Activated CD4-positive, alpha-beta memory T cell treated with anti-CD3 and anti-CD28 coated beads for 36 hours (primary cell): ENCODE data around the gene PANX1. TPM values are rescaled to one million over a fixed set of nuclear protein-coding genes. Genes with fewer than 3 reads are reported as not detected.

ENCODE experiments used
- CTCF ChIA-PET: fragments of 350-600 bp; sonication (Branson Sonifier 250); formaldehyde crosslinking; loops from one replicate; lab custom pipeline; 2021; ENCODE audit warnings: antibody characterized with exemption, inconsistent platforms; lab: Charles Lee
- POLR2A ChIA-PET: fragments of 350-600 bp; sonication (Branson Sonifier 250); formaldehyde crosslinking; loops from one replicate; lab custom pipeline; 2021; ENCODE audit warnings: antibody characterized with exemption; lab: Charles Lee
- DNase-seq: peaks from one replicate; pipeline ENCODE4 v3.0.0-alpha.2; 2020
- H3K27ac Mint-ChIP-seq: one replicate; pipeline ENCODE4 v1.8.0; 2021; ENCODE audit warnings: mixed read lengths
- H3K27me3 Mint-ChIP-seq: one replicate; pipeline ENCODE4 v1.8.0; 2021; ENCODE audit warnings: mixed read lengths
- H3K36me3 Mint-ChIP-seq: one replicate; pipeline ENCODE4 v1.8.0; 2021; ENCODE audit warnings: mixed read lengths
- H3K4me1 Mint-ChIP-seq: one replicate; pipeline ENCODE4 v1.8.0; 2021; ENCODE audit warnings: low read depth, mixed read lengths
- H3K4me3 Mint-ChIP-seq: one replicate; pipeline ENCODE4 v1.8.0; 2021; ENCODE audit warnings: mild to moderate bottlenecking, mixed read lengths
- H3K9me3 Mint-ChIP-seq: one replicate; pipeline ENCODE4 v1.8.0; 2021; ENCODE audit warnings: mixed read lengths
- intact Hi-C: fragments of 100-400 bp; cut with micrococcal nuclease; formaldehyde crosslinking; loops from one replicate; pipeline ENCODE4 v1.15.1; 2023
- total RNA-seq, 2 experiments: library from RNA; stranded (reverse); gene quantifications; one replicate each; pipeline ENCODE4 v1.2.3, GENCODE V29; 2021

PANX1 gene
- total RNA-seq, 2 experiments from 2014 or later, result 11.4 to 11.7 TPM

DNA sequence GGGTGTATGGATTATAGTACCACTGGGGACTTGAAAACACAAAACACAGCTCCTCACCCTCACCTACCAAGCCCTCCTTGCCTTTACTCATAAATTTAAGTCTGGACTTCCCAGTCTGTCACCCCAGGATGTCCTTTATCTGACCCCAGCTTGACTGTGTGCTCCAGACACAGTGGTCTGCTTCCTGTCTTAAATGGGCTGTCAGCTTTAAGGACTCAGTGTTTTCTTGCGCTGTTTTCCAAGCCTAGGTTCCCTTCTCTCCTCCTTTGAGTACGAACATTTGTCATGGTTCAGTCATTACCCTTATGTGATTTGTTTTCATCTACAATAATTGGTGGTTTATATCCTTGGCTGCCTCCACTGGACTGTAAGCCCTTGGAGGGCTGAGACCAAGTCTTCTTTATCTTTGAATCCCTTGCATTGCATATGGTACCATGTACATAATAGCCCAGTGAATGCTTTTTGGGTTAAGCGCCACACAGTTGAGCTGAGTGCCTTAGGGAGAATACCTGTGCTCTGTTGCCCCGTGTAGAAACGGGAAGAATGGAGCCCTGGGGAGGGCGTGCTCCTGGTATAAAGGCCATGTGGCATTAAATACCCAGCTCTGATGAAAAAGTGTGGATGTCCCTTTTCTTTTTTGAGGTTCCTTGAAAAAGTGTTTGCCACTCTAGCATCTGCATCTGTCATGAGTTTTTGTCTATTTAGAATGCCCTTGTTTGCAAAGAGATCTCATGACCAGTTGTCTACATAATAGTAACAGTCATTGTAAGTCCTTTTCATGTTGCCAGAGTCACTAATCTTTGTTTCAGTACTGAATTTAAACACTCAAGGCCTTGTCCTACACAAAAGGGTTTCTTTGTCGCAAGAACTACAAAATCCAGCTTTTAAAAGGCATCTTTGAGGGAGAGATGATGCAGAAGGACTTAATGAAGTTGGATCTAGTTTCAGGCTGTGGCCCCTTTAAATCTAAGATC is 14.0 kb downstream of the PANX1 start:
- DNase-seq, result no peak
- intact Hi-C loops, result no loop called here
- H3K36me3 Mint-ChIP-seq, result no peaks in the 10 kb centered on the region
- peaks cover 54% of the 10 kb centered on the region for H3K4me1 Mint-ChIP-seq
- no peak overlapping the region for H3K4me3 Mint-ChIP-seq
- no peak overlapping the region for H3K27ac Mint-ChIP-seq
- no peaks in the 10 kb centered on the region for H3K9me3 Mint-ChIP-seq
- POLR2A ChIA-PET, result no interaction called here
- CTCF ChIA-PET, result no interaction called here
- no peaks in the 10 kb centered on the region for H3K27me3 Mint-ChIP-seq

- intact Hi-C loops, result no loop called here
- H3K36me3 Mint-ChIP-seq, result no peaks in the 10 kb centered on the region
- no peak for DNase-seq
- peaks cover 69% of the 10 kb centered on the region for H3K4me1 Mint-ChIP-seq
- no peaks in the 10 kb centered on the region for H3K9me3 Mint-ChIP-seq
- H3K27me3 Mint-ChIP-seq, result no peaks in the 10 kb centered on the region
- ChIA-PET CTCF (no interaction called here), POLR2A (interaction anchor here (1.0 kb wide), 1 partner anchor 15 kb away, joined by 3 read pairs; the partner anchor contains the start of gene PANX1)
- no peak overlapping the region for H3K4me3 Mint-ChIP-seq
- H3K27ac Mint-ChIP-seq, result no peak overlapping the region
These were observed 15.6 kb downstream of the PANX1 start for GRCh38 chr11:94144216-94144615.

- Mint-ChIP-seq H3K36me3 (no peaks in the 10 kb centered on the region), H3K9me3 (no peaks in the 10 kb centered on the region), H3K27ac (no peak overlapping the region), H3K4me1 (peaks cover 73% of the 10 kb centered on the region), H3K4me3 (no peak overlapping the region), H3K27me3 (no peaks in the 10 kb centered on the region)
- ChIA-PET POLR2A (interaction anchor here (1.0 kb wide), 1 partner anchor 16 kb away, joined by 3 read pairs; the partner anchor contains the start of gene PANX1), CTCF (no interaction called here)
- no peak for DNase-seq
- intact Hi-C loops, result no loop called here
These were observed 16.0 kb downstream of the PANX1 start for GRCh38 chr11:94144664-94145063.

DNA sequence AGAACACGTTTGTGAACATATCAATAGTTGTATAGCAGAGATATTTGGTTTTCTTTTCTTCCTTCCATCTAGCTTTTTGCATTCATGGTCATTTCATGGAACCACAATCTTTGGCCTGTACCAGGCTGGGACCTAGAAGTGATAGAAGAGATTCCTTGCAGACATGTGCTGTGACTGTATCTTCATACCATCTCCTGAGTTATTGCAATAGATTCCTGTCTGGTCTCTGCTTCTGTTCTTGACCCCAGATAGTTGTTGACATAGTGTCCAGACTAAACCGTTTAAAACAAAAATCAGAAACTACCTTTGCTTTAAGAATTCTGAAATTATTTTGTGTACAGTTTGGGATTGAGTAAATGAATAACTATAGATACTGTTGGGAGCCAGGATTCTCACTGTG is 16.8 kb downstream of the PANX1 start:
- no peaks in the 10 kb centered on the region for H3K27me3 Mint-ChIP-seq
- no peak for DNase-seq
- no peak overlapping the region for H3K4me3 Mint-ChIP-seq
- ChIA-PET CTCF (interaction anchor here (1.5 kb wide), 1 partner anchor 27 kb away, joined by 4 read pairs; no protein-coding TSS in a partner anchor), POLR2A (no interaction called here)
- intact Hi-C loops, result no loop called here
- H3K4me1 Mint-ChIP-seq, result peaks cover 72% of the 10 kb centered on the region
- H3K27ac Mint-ChIP-seq, result no peak overlapping the region
- H3K9me3 Mint-ChIP-seq, result no peaks in the 10 kb centered on the region
- no peaks in the 10 kb centered on the region for H3K36me3 Mint-ChIP-seq

DNA sequence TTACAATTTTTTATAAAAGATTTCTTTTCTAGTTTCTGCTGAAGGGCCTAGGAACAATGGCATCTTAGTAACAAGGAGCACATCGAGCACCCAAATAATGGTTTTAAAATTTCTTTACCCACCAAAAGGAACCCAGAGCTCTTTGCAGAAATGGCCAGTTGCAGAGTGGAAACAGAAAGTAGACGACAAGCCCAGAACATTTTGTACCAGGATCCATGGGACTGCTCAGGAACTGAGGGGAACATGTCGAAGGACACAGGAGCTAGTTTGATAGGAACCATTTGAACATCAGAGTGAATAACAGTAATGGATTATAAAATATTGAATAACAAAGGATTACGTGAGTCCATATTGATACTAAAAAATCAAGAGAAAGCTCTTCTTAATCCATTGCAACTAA is 17.3 kb downstream of the PANX1 start:
- H3K36me3 Mint-ChIP-seq, result no peaks in the 10 kb centered on the region
- no peaks in the 10 kb centered on the region for H3K9me3 Mint-ChIP-seq
- no peak overlapping the region for H3K27ac Mint-ChIP-seq
- no peaks in the 10 kb centered on the region for H3K27me3 Mint-ChIP-seq
- ChIA-PET CTCF (interaction anchor here (1.5 kb wide), 1 partner anchor 26 kb away, joined by 4 read pairs; no protein-coding TSS in a partner anchor), POLR2A (no interaction called here)
- H3K4me1 Mint-ChIP-seq, result peaks cover 74% of the 10 kb centered on the region
- no peak for DNase-seq
- no peak overlapping the region for H3K4me3 Mint-ChIP-seq
- intact Hi-C loops, result loop anchor here (2.0 kb wide), 1 partner anchor 17 kb away; the partner anchor contains the start of gene PANX1

- intact Hi-C loops, result loop anchor here (1.0 to 2.0 kb wide), 2 partner anchors 12 to 19 kb away; partner anchors contain the start of gene PANX1
- Mint-ChIP-seq H3K4me1 (peaks cover 83% of the 10 kb centered on the region), H3K27ac (no peak overlapping the region), H3K36me3 (no peaks in the 10 kb centered on the region), H3K4me3 (no peak overlapping the region), H3K9me3 (no peaks in the 10 kb centered on the region), H3K27me3 (no peaks in the 10 kb centered on the region)
- POLR2A ChIA-PET, result no interaction called here
- peak; percentile 62 for DNase-seq
- CTCF ChIA-PET, result interaction anchor here (0.9 kb wide), 1 partner anchor 37 kb away, joined by 4 read pairs; no protein-coding TSS in a partner anchor
These were observed 18.8 kb downstream of the PANX1 start for GRCh38 chr11:94147433-94147845.

GRCh38 chr11:94148189-94148588 is 19.5 kb downstream of the PANX1 start:
- Mint-ChIP-seq H3K9me3 (no peaks in the 10 kb centered on the region), H3K27ac (no peak overlapping the region), H3K4me3 (no peak overlapping the region), H3K36me3 (peaks cover 1% of the 10 kb centered on the region), H3K4me1 (peaks cover 85% of the 10 kb centered on the region), H3K27me3 (no peaks in the 10 kb centered on the region)
- intact Hi-C loops, result no loop called here
- CTCF ChIA-PET, result interaction anchor here (0.9 kb wide), 1 partner anchor 36 kb away, joined by 4 read pairs; no protein-coding TSS in a partner anchor
- POLR2A ChIA-PET, result interaction anchor here (1.0 kb wide), 1 partner anchor 13 kb away, joined by 3 read pairs; no protein-coding TSS in a partner anchor
- no peak for DNase-seq

GRCh38 chr11:94149431-94150017 is 20.9 kb downstream of the PANX1 start:
- H3K27ac Mint-ChIP-seq, result no peak overlapping the region
- H3K9me3 Mint-ChIP-seq, result no peaks in the 10 kb centered on the region
- DNase-seq, result no peak
- CTCF ChIA-PET, result no interaction called here
- peaks cover 12% of the 10 kb centered on the region for H3K36me3 Mint-ChIP-seq
- H3K4me1 Mint-ChIP-seq, result peaks cover 79% of the 10 kb centered on the region
- intact Hi-C loops, result loop anchor here (5.0 kb wide), 1 partner anchor 343 kb away; the partner anchor contains the start of genes ANKRD49 and MRE11
- POLR2A ChIA-PET, result no interaction called here
- no peak overlapping the region for H3K4me3 Mint-ChIP-seq
- no peaks in the 10 kb centered on the region for H3K27me3 Mint-ChIP-seq

- Mint-ChIP-seq H3K36me3 (peaks cover 12% of the 10 kb centered on the region), H3K4me3 (no peak overlapping the region), H3K9me3 (no peaks in the 10 kb centered on the region), H3K27me3 (no peaks in the 10 kb centered on the region), H3K27ac (no peak overlapping the region), H3K4me1 (peaks cover 76% of the 10 kb centered on the region)
- intact Hi-C loops, result loop anchor here (5.0 kb wide), 1 partner anchor 342 kb away; the partner anchor contains the start of genes ANKRD49 and MRE11
- no peak for DNase-seq
- ChIA-PET POLR2A (no interaction called here), CTCF (no interaction called here)
These were observed 21.4 kb downstream of the PANX1 start for GRCh38 chr11:94150056-94150455.

DNA sequence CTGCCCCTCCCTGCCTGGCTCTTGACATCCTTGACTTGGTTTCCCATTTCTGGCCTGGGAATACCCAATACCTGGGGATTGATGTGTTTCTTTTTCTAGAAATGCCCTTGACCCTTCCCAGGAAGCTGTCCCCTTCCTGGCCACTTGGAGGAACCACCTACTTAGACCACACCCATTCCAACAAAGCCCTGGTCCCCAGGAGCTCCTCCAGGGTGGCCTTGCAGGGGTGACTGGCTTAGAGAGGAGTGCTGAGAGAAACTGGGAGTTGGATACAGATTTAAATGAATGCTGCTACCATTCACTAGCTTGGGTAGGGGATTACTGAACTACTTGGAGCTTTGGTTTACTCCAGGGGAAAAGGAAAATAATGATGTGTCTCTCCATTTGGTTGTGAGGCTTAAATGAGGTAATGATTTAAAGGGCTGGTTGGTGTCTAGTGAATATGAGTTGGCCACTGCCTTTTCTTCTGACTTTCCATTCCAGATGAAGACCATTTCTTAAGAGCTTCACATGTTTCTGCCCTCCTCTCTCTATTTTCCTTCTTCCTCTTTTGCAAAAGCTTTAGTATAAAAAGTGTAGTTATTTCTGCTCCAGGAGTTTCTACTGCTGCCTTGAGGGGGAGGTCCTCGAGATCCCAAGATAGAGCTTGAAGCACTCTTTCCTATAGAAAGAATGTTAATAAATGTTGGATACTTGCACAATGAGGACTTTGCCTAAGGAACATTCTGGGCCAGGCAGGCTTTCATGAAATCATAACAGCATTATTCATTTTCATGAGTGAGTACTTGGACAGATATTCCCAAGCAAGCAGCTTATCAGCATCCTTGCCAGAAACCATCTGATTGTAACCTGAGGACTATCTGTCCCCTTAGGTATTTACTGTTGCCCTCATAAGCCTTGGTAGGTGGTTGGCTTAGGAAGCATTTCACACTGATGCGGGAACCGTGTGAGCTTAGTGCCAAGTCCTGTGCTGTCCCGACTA is 22.4 kb downstream of the PANX1 start:
- H3K27ac Mint-ChIP-seq, result no peak overlapping the region
- DNase-seq, result no peak
- peaks cover 68% of the 10 kb centered on the region for H3K4me1 Mint-ChIP-seq
- POLR2A ChIA-PET, result interaction anchor here (1.6 kb wide), 1 partner anchor 22 kb away, joined by 7 read pairs; the partner anchor contains the start of gene PANX1
- H3K36me3 Mint-ChIP-seq, result peaks cover 18% of the 10 kb centered on the region
- no peaks in the 10 kb centered on the region for H3K27me3 Mint-ChIP-seq
- CTCF ChIA-PET, result no interaction called here
- intact Hi-C loops, result loop anchor here (5.0 kb wide), 1 partner anchor 341 kb away; the partner anchor contains the start of genes ANKRD49 and MRE11
- H3K4me3 Mint-ChIP-seq, result no peak overlapping the region
- H3K9me3 Mint-ChIP-seq, result no peaks in the 10 kb centered on the region
